K562 (cell line): ENCODE results near the gene ZC3H7B. TPM values are rescaled to one million over a fixed set of nuclear protein-coding genes. Genes with fewer than 3 reads are reported as not detected.
A peak's percentile ranks its signal among the peaks of the same experiment; 100 is the strongest.

Source experiments
- ATF1 ChIP-seq, 2 experiments: fragments of 450-650 bp in 1 of 2; IDR thresholded peaks; 2 replicates each; pipeline ENCODE4 v1.6.1; 2016; ENCODE audit warnings: missing compliant biosample characterization in 1 of 2, missing genetic modification characterization in 1 of 2
- CREB1 ChIP-seq, 2 experiments: sonication (generic) in 1 of 2; formaldehyde crosslinking in 1 of 2; IDR thresholded peaks; 2 replicates each; pipeline versions ENCODE4 v1.6.1 to v1.8.0; 2012 to 2022; ENCODE audit warnings: inconsistent platforms in 1 of 2, mild to moderate bottlenecking in 1 of 2, missing genetic modification reagents in 1 of 2, moderate library complexity in 1 of 2
- ESRRA ChIP-seq: fragments of 450-650 bp; IDR thresholded peaks from 2 replicates; pipeline ENCODE4 v1.6.1; 2014; ENCODE audit warnings: low read depth, mild to moderate bottlenecking, moderate library complexity, borderline replicate concordance
- FOXJ3 ChIP-seq: sonication (generic); formaldehyde crosslinking; IDR thresholded peaks from 2 replicates; pipeline ENCODE4 v1.4.0; 2020; ENCODE audit warnings: mild to moderate bottlenecking, missing genetic modification reagents
- GABPA ChIP-seq: fragments of 200-800 bp; sonication (Bioruptor generic); conservative IDR thresholded peaks from 2 replicates; pipeline ENCODE4 v1.6.1; 2016; ENCODE audit warnings: low read depth, missing genetic modification characterization, missing compliant biosample characterization
- HEY1 ChIP-seq: fragments of 250-450 bp; sonication (Bioruptor Pico); IDR thresholded peaks from 2 replicates; pipeline ENCODE4 v1.5.0; 2020; ENCODE audit warnings: mild to moderate bottlenecking, moderate library complexity, borderline replicate concordance
- JUNB ChIP-seq: fragments of 450-650 bp; formaldehyde crosslinking; conservative IDR thresholded peaks from 2 replicates; pipeline ENCODE4 v1.4.0; 2020; ENCODE audit warnings: mild to moderate bottlenecking
- LEF1 ChIP-seq: fragments of 450-650 bp; IDR thresholded peaks from 2 replicates; pipeline ENCODE4 v1.6.1; 2016; ENCODE audit warnings: mild to moderate bottlenecking
- OTX1 ChIP-seq: fragments of 450-650 bp; formaldehyde crosslinking; IDR thresholded peaks from 2 replicates; pipeline ENCODE4 v1.4.0; 2022; ENCODE audit warnings: mild to moderate bottlenecking
- POU5F1 ChIP-seq: fragments of 150-350 bp; IDR thresholded peaks from 2 replicates; pipeline ENCODE4 v1.6.1; 2014; ENCODE audit warnings: borderline replicate concordance, low read length, low read depth, mild to moderate bottlenecking; ENCODE audit not compliant: partially characterized antibody
- RAD21 ChIP-seq, 2 experiments: fragments of 250-450 bp in 1 of 2; fragments of 450-650 bp in 1 of 2; sonication (Bioruptor Pico) in 1 of 2; formaldehyde crosslinking in 1 of 2; IDR thresholded peaks in 1 of 2; conservative IDR thresholded peaks in 1 of 2; 2 replicates each; pipeline versions ENCODE4 v1.4.0 to v1.8.0; 2020 to 2022; ENCODE audit warnings: mild to moderate bottlenecking in 2 of 2, moderate library complexity in 1 of 2
- RCOR1 ChIP-seq, 2 experiments: IDR thresholded peaks; 2 replicates each; pipeline ENCODE4 v1.6.1; 2012; ENCODE audit warnings: low read depth in 2 of 2, low read length in 2 of 2, borderline replicate concordance in 1 of 2, improper control_type of control experiment in 1 of 2
- RFX7 ChIP-seq: fragments of 250-450 bp; sonication (Bioruptor Pico); IDR thresholded peaks from 2 replicates; pipeline ENCODE4 v1.5.1; 2021; ENCODE audit warnings: mild to moderate bottlenecking
- STAG1 ChIP-seq: sonication (generic); formaldehyde crosslinking; IDR thresholded peaks from 2 replicates; pipeline ENCODE4 v1.5.0; 2020; ENCODE audit warnings: missing genetic modification reagents, borderline replicate concordance
- TEAD1 ChIP-seq, 2 experiments: fragments of 450-650 bp in 1 of 2; sonication (generic) in 1 of 2; formaldehyde crosslinking; IDR thresholded peaks; 2 replicates each; pipeline versions ENCODE4 v1.4.0 to v1.8.0; 2020 to 2022; ENCODE audit warnings: mild to moderate bottlenecking in 2 of 2, missing genetic modification reagents in 1 of 2
- TSHZ1 ChIP-seq: fragments of 250-450 bp; sonication (Bioruptor Pico); IDR thresholded peaks from 2 replicates; pipeline ENCODE4 v1.4.0; 2020; ENCODE audit warnings: mild to moderate bottlenecking, moderate library complexity
- ZHX1 ChIP-seq: fragments of 150-350 bp; conservative IDR thresholded peaks from 2 replicates; pipeline ENCODE4 v1.6.1; 2014; ENCODE audit warnings: low read length
- ZNF146 ChIP-seq: IDR thresholded peaks from one replicate; pipeline ENCODE4 v1.6.1; 2018; ENCODE audit warnings: missing compliant biosample characterization; ENCODE audit not compliant: unreplicated experiment
- ZNF24 ChIP-seq: fragments of 450-650 bp; IDR thresholded peaks from 2 replicates; pipeline ENCODE4 v1.6.1; 2016
- ZNF584 ChIP-seq: fragments of 200-800 bp; sonication (Bioruptor generic); IDR thresholded peaks from 2 replicates; pipeline ENCODE4 v1.6.1; 2016; ENCODE audit warnings: low read depth, mild to moderate bottlenecking, missing genetic modification characterization, missing compliant biosample characterization
- polyA plus RNA-seq, 8 experiments: library from polyadenylated mRNA; depleted of rRNA in 4 of 8; stranded (reverse) in 5 of 8; unstranded in 3 of 8; fragments of >200 nt; fragmentation: Nextera tagmentation in 2 of 8; fragmentation: Illumina TruSeq in 1 of 8; extraction: Ambion mirVana in 2 of 8; extraction: Trizol in 1 of 8; gene quantifications; 2 replicates each; pipeline versions ENCODE4 v1.2.1 to v1.2.3, GENCODE V29; 2011 to 2014; ENCODE audit warnings: inconsistent platforms in 1 of 8, missing spikeins in 1 of 8
- total RNA-seq, 7 experiments: library from RNA; depleted of rRNA in 6 of 7; stranded (reverse); fragments of >200 nt in 6 of 7; fragmentation: Illumina TruSeq in 2 of 7; extraction: Trizol in 2 of 7; gene quantifications; 2 replicates each; pipeline versions ENCODE4 v1.2.1 to v1.2.3, GENCODE V29; 2011 to 2021; ENCODE audit warnings: low replicate concordance in 1 of 7

ZC3H7B gene
- total and polyA plus RNA-seq, 9 of the 15 experiments (the other 6 are each of a cell fraction or from before 2014, with no cell fraction given) = 0.07 to 49.8 (median 26.8) TPM

GRCh38 chr22:41403532-41404318, 102.4 kb downstream of the ZC3H7B start (continued):
- 0 out of 4 replicates have a peak, but pooled peaks of 1 of the 2 experiments have one; percentile 14 for TF ChIP-seq RCOR1 (IDR thresholded peaks at IDR 0.05; ENCODE audit: borderline replicate concordance in 1 of 2, low read depth in 2 of 2, low read length in 2 of 2)
- TF ChIP-seq FOXJ3 (CRISPR knock-in tag) = no peak
- TF ChIP-seq TEAD1 (CRISPR knock-in tag; IDR thresholded peaks at IDR 0.05) = no peak
- no peak for TF ChIP-seq POU5F1
- TF ChIP-seq CREB1 (IDR thresholded peaks at IDR 0.05) = no peak
- TF ChIP-seq CREB1 (CRISPR knock-in tag; IDR thresholded peaks at IDR 0.05) = no peak
- TF ChIP-seq OTX1 (CRISPR knock-in tag) = no peak
- no peak for TF ChIP-seq ATF1 (CRISPR knock-in tag; IDR thresholded peaks at IDR 0.05)
- 0 out of 2 replicates have a peak, but pooled peaks have one; percentile 33 for TF ChIP-seq ATF1 (tag; IDR thresholded peaks at IDR 0.05)
- peak; percentile 53; the same call in 1 of the 2 replicates for TF ChIP-seq ESRRA
- TF ChIP-seq GABPA (tag) = no peak
- no peak for TF ChIP-seq ZNF24
- TF ChIP-seq LEF1 = no peak
- peak; percentile 93 for TF ChIP-seq STAG1 (CRISPR knock-in tag)
- no peak for TF ChIP-seq ZNF146 (CRISPR knock-in tag)
- no peak for TF ChIP-seq ZNF584 (CRISPR knock-in tag)
- no peak for TF ChIP-seq RFX7 (CRISPR knock-in tag)
- peak; percentile 84 to 94 for TF ChIP-seq RAD21 (CRISPR knock-in tag; conservative IDR thresholded peaks at IDR 0.05 in 1 of 2, IDR thresholded peaks at IDR 0.05 in 1 of 2)
- TF ChIP-seq TSHZ1 (CRISPR knock-in tag) = no peak
- TF ChIP-seq ZHX1 = no peak
- no peak for TF ChIP-seq HEY1 (CRISPR knock-in tag)
- no peak for TF ChIP-seq JUNB
